WTC11 (cell line): ENCODE measurements around the gene MOGAT2. TPM values are rescaled to one million over a fixed set of nuclear protein-coding genes. Genes with fewer than 3 reads are reported as not detected.

Source experiments
- ATAC-seq: fragments of 200-7000 bp; cut with Tn5 transposase; 2 replicates; pipeline ENCODE4 v1.10.0; 2021; ENCODE audit warnings: mild to moderate bottlenecking, moderate library complexity
- CTCF ChIA-PET: fragments of 300-600 bp; sonication (Branson Sonifier 250); formaldehyde crosslinking; loops from one replicate; lab custom pipeline; 2021; ENCODE audit warnings: antibody characterized with exemption; lab: Charles Lee
- POLR2A ChIA-PET: fragments of 350-600 bp; sonication (Branson Sonifier 250); formaldehyde crosslinking; loops from one replicate; lab custom pipeline; 2021; ENCODE audit warnings: antibody characterized with exemption; lab: Charles Lee
- DNase-seq: peaks from one replicate; pipeline ENCODE4 v3.0.0; 2021; ENCODE audit warnings: low spot score
- H3K27ac Mint-ChIP-seq: 2 replicates; pipeline ENCODE4 v1.8.0; 2021; ENCODE audit warnings: mixed read lengths
- H3K27me3 Mint-ChIP-seq: 2 replicates; pipeline ENCODE4 v1.8.0; 2021; ENCODE audit warnings: low read depth, mild to moderate bottlenecking, moderate library complexity, mixed read lengths
- H3K36me3 Mint-ChIP-seq: 2 replicates; pipeline ENCODE4 v1.8.0; 2021; ENCODE audit warnings: mixed read lengths
- H3K4me1 Mint-ChIP-seq: 2 replicates; pipeline ENCODE4 v1.8.0; 2022; ENCODE audit warnings: mixed read lengths
- H3K4me3 Mint-ChIP-seq: 2 replicates; pipeline ENCODE4 v1.8.0; 2021; ENCODE audit warnings: mild to moderate bottlenecking, moderate library complexity, mixed read lengths
- H3K9me3 Mint-ChIP-seq: 2 replicates; pipeline ENCODE4 v1.8.0; 2021; ENCODE audit warnings: mixed read lengths
- ESRRA ChIP-seq: sonication (generic); formaldehyde crosslinking; IDR thresholded peaks from 2 replicates; pipeline ENCODE4 v1.8.1; 2022; ENCODE audit warnings: mild to moderate bottlenecking, missing genetic modification reagents, borderline replicate concordance
- FOXJ3 ChIP-seq: sonication (generic); formaldehyde crosslinking; IDR thresholded peaks from 2 replicates; pipeline ENCODE4 v1.9.0; 2021; ENCODE audit warnings: missing genetic modification reagents, mild to moderate bottlenecking, borderline replicate concordance
- NFYB ChIP-seq: sonication (generic); formaldehyde crosslinking; conservative IDR thresholded peaks from 2 replicates; pipeline ENCODE4 v1.8.0; 2022; ENCODE audit warnings: low read depth, missing genetic modification reagents
- OVOL2 ChIP-seq: fragments of 250-450 bp; sonication (Bioruptor Pico); IDR thresholded peaks from 2 replicates; pipeline ENCODE4 v1.9.0; 2021; ENCODE audit warnings: mild to moderate bottlenecking, borderline replicate concordance
- RORB ChIP-seq: fragments of 250-450 bp; sonication (Bioruptor Pico); IDR thresholded peaks from 2 replicates; pipeline ENCODE4 v1.9.0; 2021; ENCODE audit warnings: mild to moderate bottlenecking
- TCF7 ChIP-seq: sonication (generic); formaldehyde crosslinking; IDR thresholded peaks from 2 replicates; pipeline ENCODE4 v1.8.0; 2022; ENCODE audit warnings: mild to moderate bottlenecking, low read depth, missing genetic modification reagents, moderate library complexity
- ZNF138 ChIP-seq: sonication (generic); formaldehyde crosslinking; conservative IDR thresholded peaks from 2 replicates; pipeline ENCODE4 v1.8.1; 2022; ENCODE audit warnings: mild to moderate bottlenecking, moderate library complexity, missing genetic modification reagents
- total RNA-seq: library from RNA; stranded (reverse); gene quantifications from 3 replicates; pipeline ENCODE4 v1.2.3, GENCODE V29; 2021
- TF ChIP-seq, protein P1 (sequence below): sonication (generic); formaldehyde crosslinking; IDR thresholded peaks from 2 replicates; pipeline ENCODE4 v1.8.1; 2023; ENCODE audit warnings: mild to moderate bottlenecking, missing genetic modification reagents, moderate library complexity
- TF ChIP-seq, protein P2 (sequence below): fragments of 250-450 bp; sonication (Bioruptor Pico); IDR thresholded peaks from 2 replicates; pipeline ENCODE4 v2.1.2; 2022; ENCODE audit warnings: mild to moderate bottlenecking, moderate library complexity
- TF ChIP-seq, protein P3 (sequence below): fragments of 250-450 bp; sonication (Bioruptor Pico); IDR thresholded peaks from 2 replicates; pipeline ENCODE4 v1.9.0; 2021; ENCODE audit warnings: moderate library complexity, mild to moderate bottlenecking, inconsistent platforms, borderline replicate concordance
- TF ChIP-seq, protein P4 (sequence below): sonication (generic); formaldehyde crosslinking; IDR thresholded peaks from 2 replicates; pipeline ENCODE4 v1.8.1; 2022; ENCODE audit warnings: low read depth, missing genetic modification reagents, borderline replicate concordance
- TF ChIP-seq, protein P5 (sequence below): fragments of 250-450 bp; sonication (Bioruptor Pico); conservative IDR thresholded peaks from 2 replicates; pipeline ENCODE4 v1.9.0; 2021; ENCODE audit warnings: mild to moderate bottlenecking
- TF ChIP-seq, protein P6 (sequence below): sonication (generic); formaldehyde crosslinking; IDR thresholded peaks from 2 replicates; pipeline ENCODE4 v1.8.0; 2022; ENCODE audit warnings: missing genetic modification reagents

Gene MOGAT2
- total RNA-seq, 1 experiment from 2014 or later: not detected

DNA sequence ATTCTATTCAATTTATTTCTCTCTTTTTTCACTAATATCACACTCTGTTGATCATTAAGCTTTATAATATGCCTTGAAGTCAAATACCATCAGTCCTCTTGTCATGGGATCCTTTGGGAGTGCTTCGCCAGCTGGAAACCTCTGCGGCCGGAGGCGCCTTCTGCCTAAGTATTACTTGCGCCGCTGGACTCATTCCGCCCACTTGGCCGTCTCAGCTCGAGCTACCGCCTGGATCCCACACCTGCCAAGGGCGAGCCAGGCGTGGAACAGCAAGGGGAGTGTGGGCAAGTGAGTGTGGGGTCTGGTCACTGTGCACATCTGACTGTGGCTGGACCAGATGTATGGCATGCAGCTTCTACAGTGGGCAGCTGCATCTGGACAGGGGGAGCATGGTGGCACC, 39.7 kb upstream of the MOGAT2 start:
- peaks cover 25% of the 10 kb centered on the region for H3K27me3 Mint-ChIP-seq

DNA sequence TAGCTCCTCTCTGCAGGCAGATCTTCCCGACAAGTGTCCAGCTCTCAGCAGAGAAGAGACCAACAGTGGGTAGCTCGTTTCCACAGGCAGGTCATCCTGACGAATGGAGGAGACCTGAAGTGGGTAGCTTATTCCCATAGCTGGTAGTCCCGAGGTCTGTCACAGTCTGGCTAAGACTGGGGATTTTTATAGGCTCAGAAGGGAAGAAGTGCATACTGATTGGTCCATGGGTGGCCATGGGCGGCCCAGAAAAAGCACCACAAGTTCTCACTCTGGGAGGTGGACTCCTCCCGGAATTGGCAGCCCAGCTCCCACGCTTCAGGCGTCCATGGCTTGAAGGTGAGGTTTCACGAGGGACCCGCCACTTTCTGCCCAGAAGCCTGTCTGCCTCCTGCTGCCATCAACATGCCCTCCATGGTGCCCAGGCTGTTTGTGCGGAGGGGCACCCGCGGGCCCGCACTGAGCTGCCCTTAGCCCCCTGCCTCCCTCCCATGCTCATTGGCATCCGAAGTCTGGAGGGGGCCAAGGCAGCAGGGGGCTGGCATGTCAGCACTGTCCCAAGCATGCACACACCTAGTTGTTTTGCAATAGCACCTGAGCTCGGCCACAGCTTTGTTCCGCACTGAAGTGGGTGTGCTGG, 38.9 kb upstream of the MOGAT2 start:
- TF ChIP-seq, protein P1, sequence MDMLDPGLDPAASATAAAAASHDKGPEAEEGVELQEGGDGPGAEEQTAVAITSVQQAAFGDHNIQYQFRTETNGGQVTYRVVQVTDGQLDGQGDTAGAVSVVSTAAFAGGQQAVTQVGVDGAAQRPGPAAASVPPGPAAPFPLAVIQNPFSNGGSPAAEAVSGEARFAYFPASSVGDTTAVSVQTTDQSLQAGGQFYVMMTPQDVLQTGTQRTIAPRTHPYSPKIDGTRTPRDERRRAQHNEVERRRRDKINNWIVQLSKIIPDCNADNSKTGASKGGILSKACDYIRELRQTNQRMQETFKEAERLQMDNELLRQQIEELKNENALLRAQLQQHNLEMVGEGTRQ (CRISPR knock-in tag): no peak
- no peak overlapping the region for H3K27ac Mint-ChIP-seq
- peaks cover 5% of the 10 kb centered on the region; the same call in 1 of the 2 replicates for H3K36me3 Mint-ChIP-seq
- H3K4me3 Mint-ChIP-seq: no peak overlapping the region
- ChIA-PET POLR2A (no interaction called here), CTCF (interaction anchor here (0.8 to 3.3 kb wide), 5 partner anchors 27 to 1020 kb away, joined by 3 to 11 read pairs (median 4); no protein-coding TSS in a partner anchor)
- H3K9me3 Mint-ChIP-seq: peaks cover 20% of the 10 kb centered on the region
- no peaks in the 10 kb centered on the region for H3K4me1 Mint-ChIP-seq
- peaks cover 27% of the 10 kb centered on the region for H3K27me3 Mint-ChIP-seq
- ATAC-seq: no peak
- no peak for DNase-seq

More for the DNA sequence above, 39.7 kb upstream of the MOGAT2 start:
- DNase-seq: no peak
- H3K9me3 Mint-ChIP-seq: peaks cover 24% of the 10 kb centered on the region
- ATAC-seq: no peak
- H3K36me3 Mint-ChIP-seq: peaks cover 5% of the 10 kb centered on the region; the same call in 1 of the 2 replicates
- POLR2A ChIA-PET: no interaction called here
- no peak overlapping the region for H3K4me3 Mint-ChIP-seq
- H3K27ac Mint-ChIP-seq: no peak overlapping the region
- H3K4me1 Mint-ChIP-seq: no peaks in the 10 kb centered on the region
- TF ChIP-seq TCF7 (no peak), NFYB (CRISPR knock-in tag) (no peak), ZNF138 (no peak), OVOL2 (CRISPR knock-in tag) (no peak), RORB (no peak), FOXJ3 (CRISPR knock-in tag) (no peak), ESRRA (CRISPR knock-in tag) (no peak)
- TF ChIP-seq, protein P2, sequence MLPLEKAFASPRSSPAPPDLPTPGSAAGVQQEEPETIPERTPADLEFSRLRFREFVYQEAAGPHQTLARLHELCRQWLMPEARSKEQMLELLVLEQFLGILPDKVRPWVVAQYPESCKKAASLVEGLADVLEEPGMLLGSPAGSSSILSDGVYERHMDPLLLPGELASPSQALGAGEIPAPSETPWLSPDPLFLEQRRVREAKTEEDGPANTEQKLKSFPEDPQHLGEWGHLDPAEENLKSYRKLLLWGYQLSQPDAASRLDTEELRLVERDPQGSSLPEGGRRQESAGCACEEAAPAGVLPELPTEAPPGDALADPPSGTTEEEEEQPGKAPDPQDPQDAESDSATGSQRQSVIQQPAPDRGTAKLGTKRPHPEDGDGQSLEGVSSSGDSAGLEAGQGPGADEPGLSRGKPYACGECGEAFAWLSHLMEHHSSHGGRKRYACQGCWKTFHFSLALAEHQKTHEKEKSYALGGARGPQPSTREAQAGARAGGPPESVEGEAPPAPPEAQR (CRISPR knock-in tag): no peak
- TF ChIP-seq, protein P3, sequence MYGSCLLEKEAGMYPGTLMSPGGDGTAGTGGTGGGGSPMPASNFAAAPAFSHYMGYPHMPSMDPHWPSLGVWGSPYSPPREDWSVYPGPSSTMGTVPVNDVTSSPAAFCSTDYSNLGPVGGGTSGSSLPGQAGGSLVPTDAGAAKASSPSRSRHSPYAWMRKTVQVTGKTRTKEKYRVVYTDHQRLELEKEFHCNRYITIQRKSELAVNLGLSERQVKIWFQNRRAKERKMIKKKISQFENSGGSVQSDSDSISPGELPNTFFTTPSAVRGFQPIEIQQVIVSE: no peak
- TF ChIP-seq, protein P4, sequence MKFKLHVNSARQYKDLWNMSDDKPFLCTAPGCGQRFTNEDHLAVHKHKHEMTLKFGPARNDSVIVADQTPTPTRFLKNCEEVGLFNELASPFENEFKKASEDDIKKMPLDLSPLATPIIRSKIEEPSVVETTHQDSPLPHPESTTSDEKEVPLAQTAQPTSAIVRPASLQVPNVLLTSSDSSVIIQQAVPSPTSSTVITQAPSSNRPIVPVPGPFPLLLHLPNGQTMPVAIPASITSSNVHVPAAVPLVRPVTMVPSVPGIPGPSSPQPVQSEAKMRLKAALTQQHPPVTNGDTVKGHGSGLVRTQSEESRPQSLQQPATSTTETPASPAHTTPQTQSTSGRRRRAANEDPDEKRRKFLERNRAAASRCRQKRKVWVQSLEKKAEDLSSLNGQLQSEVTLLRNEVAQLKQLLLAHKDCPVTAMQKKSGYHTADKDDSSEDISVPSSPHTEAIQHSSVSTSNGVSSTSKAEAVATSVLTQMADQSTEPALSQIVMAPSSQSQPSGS: no peak
- TF ChIP-seq, protein P5, sequence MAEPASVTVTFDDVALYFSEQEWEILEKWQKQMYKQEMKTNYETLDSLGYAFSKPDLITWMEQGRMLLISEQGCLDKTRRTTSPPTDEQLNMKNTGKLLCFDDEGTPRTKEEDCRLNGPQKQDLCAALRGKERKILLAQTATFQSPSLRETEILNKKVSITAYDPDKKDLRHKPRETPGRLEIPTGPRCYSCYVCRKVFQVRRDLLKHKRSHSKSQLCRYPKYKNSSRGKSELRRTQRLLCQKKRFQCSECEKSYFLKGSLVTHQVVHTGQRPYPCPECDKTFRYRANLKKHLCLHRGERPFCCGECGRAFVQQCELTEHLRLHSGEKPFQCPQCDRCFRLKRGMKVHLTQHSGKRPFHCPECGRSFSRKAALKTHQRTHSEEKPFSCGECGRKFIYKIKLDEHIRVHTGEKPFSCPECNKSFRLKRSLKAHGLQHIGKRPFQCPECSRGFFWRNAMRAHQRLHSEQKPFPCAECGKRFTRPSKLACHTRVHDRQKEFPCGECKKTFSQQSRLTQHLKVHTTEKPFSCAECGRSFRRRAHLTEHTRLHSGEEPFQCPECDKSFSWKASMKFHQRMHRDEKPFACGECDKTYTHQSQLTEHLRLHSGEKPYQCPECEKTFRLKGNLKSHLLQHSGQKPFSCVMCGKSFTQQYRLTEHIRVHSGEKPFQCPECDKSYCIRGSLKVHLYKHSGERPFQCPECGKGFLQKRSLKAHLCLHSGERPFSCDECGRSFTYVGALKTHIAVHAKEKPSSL (CRISPR knock-in tag): no peak
- TF ChIP-seq, protein P6, sequence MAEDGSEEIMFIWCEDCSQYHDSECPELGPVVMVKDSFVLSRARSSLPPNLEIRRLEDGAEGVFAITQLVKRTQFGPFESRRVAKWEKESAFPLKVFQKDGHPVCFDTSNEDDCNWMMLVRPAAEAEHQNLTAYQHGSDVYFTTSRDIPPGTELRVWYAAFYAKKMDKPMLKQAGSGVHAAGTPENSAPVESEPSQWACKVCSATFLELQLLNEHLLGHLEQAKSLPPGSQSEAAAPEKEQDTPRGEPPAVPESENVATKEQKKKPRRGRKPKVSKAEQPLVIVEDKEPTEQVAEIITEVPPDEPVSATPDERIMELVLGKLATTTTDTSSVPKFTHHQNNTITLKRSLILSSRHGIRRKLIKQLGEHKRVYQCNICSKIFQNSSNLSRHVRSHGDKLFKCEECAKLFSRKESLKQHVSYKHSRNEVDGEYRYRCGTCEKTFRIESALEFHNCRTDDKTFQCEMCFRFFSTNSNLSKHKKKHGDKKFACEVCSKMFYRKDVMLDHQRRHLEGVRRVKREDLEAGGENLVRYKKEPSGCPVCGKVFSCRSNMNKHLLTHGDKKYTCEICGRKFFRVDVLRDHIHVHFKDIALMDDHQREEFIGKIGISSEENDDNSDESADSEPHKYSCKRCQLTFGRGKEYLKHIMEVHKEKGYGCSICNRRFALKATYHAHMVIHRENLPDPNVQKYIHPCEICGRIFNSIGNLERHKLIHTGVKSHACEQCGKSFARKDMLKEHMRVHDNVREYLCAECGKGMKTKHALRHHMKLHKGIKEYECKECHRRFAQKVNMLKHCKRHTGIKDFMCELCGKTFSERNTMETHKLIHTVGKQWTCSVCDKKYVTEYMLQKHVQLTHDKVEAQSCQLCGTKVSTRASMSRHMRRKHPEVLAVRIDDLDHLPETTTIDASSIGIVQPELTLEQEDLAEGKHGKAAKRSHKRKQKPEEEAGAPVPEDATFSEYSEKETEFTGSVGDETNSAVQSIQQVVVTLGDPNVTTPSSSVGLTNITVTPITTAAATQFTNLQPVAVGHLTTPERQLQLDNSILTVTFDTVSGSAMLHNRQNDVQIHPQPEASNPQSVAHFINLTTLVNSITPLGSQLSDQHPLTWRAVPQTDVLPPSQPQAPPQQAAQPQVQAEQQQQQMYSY (CRISPR knock-in tag): no peak
- CTCF ChIA-PET: interaction anchor here (0.6 to 3.3 kb wide), 6 partner anchors 28 to 1527 kb away, joined by 3 to 11 read pairs (median 4); no protein-coding TSS in a partner anchor
